ENCODE results near the gene GIMAP8.

Gene GIMAP8

DNA sequence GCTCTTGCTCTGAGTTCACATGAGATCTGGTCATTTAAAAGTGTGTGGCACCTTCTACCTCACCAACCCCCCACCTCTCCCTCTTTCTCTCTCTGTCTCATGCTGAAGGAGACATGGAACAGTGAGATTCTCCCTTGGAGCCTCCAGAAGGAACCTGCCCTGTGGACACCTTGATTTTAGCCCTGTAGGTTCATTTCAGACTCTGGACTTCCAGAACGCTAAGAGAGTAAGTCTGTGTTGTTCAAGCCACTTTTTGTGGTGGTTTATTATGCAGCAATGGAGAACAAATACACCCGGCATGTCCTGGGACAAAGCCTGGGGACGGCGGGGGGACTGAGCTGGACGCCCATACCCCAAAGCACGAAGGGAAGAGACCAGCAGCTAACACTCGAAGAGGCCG, 20.7 kb upstream of the GIMAP8 start:
- Histone ChIP-seq H3K27ac (ENCODE audit: low read depth, low read length) (no peak overlapping the region), H3K36me3 (ENCODE audit: insufficient read depth, low read length) (no peaks in the 10 kb centered on the region), H3K9me3 (ENCODE audit: insufficient read depth, low read depth, low read length) (no peaks in the 10 kb centered on the region), H3K9ac (ENCODE audit: low read depth, low read length) (no peak overlapping the region), H3K4me1 (ENCODE audit: insufficient read depth, low read length) (peaks cover 16% of the 10 kb centered on the region), H3K4me3 (ENCODE audit: low read length) (no peak overlapping the region), H3K27me3 (ENCODE audit: insufficient read depth, low read length) (no peaks in the 10 kb centered on the region)
- WGBS = 94% methylated on average over 7 of the region's 8 CpGs

DNA sequence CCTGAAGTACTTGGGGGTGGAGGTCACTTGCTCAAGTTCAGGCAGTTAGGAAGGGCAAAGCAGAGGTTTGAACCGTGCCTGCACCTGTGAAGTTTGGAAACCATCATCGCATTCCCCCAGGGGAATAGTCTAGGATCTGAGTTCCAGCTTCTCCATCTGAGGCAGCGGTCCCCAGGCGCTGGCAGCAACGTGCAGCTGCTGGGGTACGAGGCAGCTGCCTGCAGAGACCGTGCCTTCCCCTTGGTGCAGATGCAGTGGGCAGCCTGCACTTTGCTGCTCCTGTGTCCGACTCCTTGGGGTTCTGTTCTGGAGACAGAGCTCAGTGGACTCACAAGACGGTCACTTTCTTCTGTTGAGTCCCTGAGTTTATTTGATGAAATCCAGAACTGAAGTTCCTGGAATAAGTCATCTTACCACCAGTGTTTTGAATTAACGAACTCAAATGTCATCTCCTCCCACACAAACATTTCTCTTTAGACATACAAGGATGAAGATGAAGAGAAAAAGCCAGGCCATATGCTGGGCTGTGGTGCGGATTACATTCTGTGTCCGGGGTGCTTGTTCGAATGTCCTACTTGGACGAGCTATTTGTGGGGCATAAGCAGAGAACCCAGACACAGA, 19.9 kb upstream of the GIMAP8 start:
- no peak overlapping the region for H3K4me3 ChIP-seq (ENCODE audit: low read length)
- H3K27me3 ChIP-seq (ENCODE audit: insufficient read depth, low read length) = no peaks in the 10 kb centered on the region
- no peaks in the 10 kb centered on the region for H3K9me3 ChIP-seq (ENCODE audit: insufficient read depth, low read depth, low read length)
- no peak overlapping the region for H3K27ac ChIP-seq (ENCODE audit: low read depth, low read length)
- WGBS = 89% methylated on average over 14 of the region's 14 CpGs
- H3K4me1 ChIP-seq (ENCODE audit: insufficient read depth, low read length) = peaks cover 16% of the 10 kb centered on the region
- no peaks in the 10 kb centered on the region for H3K36me3 ChIP-seq (ENCODE audit: insufficient read depth, low read length)
- no peak overlapping the region for H3K9ac ChIP-seq (ENCODE audit: low read depth, low read length)

DNA sequence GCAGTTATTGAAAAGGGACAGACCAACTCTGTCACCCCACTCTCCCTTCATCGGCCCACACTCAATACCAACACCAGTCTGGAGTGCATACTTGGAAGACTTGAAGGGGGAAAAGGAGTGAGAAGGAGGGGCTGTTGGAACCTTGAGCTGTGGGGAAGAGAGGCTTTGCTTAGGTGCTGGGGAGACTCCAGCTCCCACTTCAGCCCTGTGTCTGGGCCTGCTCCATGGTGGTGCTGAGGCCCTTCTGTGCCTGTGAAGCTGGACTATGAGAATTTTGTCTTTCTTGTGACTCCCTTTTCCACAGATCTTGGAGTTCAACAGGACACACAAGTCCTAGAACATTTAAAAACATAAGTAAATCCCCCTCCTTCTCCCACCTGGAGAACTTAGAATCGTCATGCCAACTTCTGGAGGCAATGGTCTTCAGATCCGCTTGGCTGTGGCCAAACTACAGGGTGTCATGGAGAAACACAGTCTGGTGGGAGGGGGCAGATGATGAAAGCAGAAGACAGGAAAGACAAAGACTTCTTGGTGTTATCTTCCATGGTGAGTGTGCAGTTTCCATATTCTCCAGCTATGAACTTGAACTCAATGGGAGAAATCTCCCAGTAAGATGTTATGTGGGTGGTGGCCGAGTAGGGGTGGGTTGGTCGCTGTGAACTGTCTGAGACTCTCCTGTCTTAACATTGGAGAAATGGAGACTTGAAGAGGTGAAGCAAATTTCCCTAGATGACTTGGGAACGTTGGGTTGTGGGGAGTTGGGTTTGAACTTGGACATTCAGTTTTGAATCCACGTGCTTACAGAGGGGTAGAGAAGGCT, 18.4 kb upstream of the GIMAP8 start:
- no peak overlapping the region for H3K27ac ChIP-seq (ENCODE audit: low read depth, low read length)
- no peak overlapping the region for H3K4me3 ChIP-seq (ENCODE audit: low read length)
- no peak overlapping the region for H3K9ac ChIP-seq (ENCODE audit: low read depth, low read length)
- H3K9me3 ChIP-seq (ENCODE audit: insufficient read depth, low read depth, low read length) = no peaks in the 10 kb centered on the region
- peaks cover 16% of the 10 kb centered on the region for H3K4me1 ChIP-seq (ENCODE audit: insufficient read depth, low read length)
- no peaks in the 10 kb centered on the region for H3K27me3 ChIP-seq (ENCODE audit: insufficient read depth, low read length)
- 91% methylated on average over 6 of the region's 7 CpGs for WGBS
- H3K36me3 ChIP-seq (ENCODE audit: insufficient read depth, low read length) = no peaks in the 10 kb centered on the region

DNA sequence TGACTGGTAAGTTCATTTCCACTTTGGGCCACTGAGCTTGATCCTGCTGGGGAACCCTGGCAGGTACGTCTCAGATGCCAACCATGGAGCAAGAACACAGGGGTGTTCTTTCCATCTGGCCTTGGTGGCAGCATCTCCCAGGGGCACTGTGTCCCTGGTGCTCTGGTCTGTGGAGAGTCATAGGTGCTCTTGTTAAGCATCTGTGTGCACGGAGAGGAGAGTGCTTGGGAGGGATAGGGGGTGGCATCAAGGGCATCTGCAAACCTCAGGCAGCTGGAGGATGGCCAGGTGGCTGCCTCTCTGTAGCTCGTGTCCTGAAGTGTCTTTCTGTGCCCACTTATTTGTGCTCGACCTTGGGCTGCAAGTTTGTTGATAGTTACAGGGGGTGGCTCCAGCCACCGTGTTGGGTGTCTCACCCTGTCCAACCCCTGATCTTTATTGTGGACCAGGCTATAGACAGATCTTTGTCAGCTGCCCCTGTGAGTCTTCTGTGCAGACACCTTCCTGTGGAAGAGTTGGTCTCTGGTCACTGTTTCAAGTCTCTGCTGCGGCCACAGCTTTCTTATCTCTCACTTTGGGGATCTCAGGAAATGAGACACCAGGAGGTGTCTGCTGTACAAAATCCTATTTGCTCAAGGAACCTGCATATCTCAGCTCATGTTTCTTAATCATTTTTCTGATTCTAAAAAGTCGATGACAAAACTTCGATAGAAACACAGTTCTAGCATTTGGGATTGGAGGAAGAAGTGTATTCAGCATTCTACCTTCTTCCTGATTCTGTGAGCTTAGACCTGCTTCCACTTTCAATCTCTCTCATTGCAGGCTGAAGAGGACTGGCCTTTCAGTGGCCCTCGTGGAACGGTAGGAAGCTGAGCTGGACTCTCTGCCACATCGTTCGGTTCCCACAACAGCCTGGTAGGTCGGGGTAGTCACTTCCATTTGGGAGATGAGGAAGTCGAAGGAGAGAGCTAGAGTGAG, 17.2 kb upstream of the GIMAP8 start:
- no peaks in the 10 kb centered on the region for H3K9me3 ChIP-seq (ENCODE audit: insufficient read depth, low read depth, low read length)
- no peaks in the 10 kb centered on the region for H3K36me3 ChIP-seq (ENCODE audit: insufficient read depth, low read length)
- no peak overlapping the region for H3K27ac ChIP-seq (ENCODE audit: low read depth, low read length)
- H3K4me3 ChIP-seq (ENCODE audit: low read length) = no peak overlapping the region
- no peak overlapping the region for H3K9ac ChIP-seq (ENCODE audit: low read depth, low read length)
- H3K4me1 ChIP-seq (ENCODE audit: insufficient read depth, low read length) = peaks cover 11% of the 10 kb centered on the region
- H3K27me3 ChIP-seq (ENCODE audit: insufficient read depth, low read length) = no peaks in the 10 kb centered on the region
- WGBS = 86% methylated on average over 12 of the region's 14 CpGs

DNA sequence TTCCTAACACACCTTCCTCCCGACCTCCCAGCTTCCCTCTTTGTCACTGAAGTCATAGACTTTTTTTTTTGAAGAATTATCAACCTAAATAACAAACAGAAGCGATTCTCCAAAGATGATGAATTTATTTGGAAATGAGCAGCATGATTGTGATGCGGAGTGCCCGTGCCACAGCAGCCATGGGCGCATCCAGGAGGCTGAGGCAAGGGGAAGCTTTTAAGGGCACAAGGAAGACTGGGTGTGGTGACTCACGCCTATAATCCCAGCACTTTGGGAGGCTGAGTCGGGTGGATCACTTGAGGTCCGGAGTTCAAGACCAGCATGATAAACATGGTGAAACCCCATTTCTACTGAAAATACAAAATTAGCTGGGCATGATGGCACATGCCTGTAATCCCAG, 16.2 kb upstream of the GIMAP8 start:
- peaks cover 2% of the 10 kb centered on the region for H3K4me1 ChIP-seq (ENCODE audit: insufficient read depth, low read length)
- H3K27ac ChIP-seq (ENCODE audit: low read depth, low read length) = no peak overlapping the region
- H3K27me3 ChIP-seq (ENCODE audit: insufficient read depth, low read length) = no peaks in the 10 kb centered on the region
- no peak overlapping the region for H3K9ac ChIP-seq (ENCODE audit: low read depth, low read length)
- no peaks in the 10 kb centered on the region for H3K9me3 ChIP-seq (ENCODE audit: insufficient read depth, low read depth, low read length)
- no peaks in the 10 kb centered on the region for H3K36me3 ChIP-seq (ENCODE audit: insufficient read depth, low read length)
- no peak overlapping the region for H3K4me3 ChIP-seq (ENCODE audit: low read length)
- WGBS = 76% methylated on average over 8 of the region's 8 CpGs

DNA sequence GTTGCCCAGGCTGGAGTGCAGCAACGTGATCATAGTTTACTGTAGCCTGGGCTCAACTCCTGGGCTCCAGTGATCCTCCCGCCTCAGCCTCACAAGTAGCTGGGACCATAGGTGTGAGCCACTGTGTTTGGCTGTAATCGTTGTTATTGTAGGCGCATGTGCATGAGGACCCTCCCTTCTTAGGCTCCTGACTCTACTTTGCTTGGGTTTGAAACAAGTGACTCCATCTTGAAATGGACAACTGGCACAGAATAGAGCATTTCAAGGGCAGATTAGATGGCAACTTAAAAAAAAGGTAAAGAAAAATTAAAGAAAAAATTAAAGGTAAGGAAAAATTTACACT, 15.4 kb upstream of the GIMAP8 start:
- Histone ChIP-seq H3K36me3 (ENCODE audit: insufficient read depth, low read length) (no peaks in the 10 kb centered on the region), H3K27me3 (ENCODE audit: insufficient read depth, low read length) (0 out of 2 replicates have a peak, but pooled peaks cover 7% of the 10 kb centered on the region), H3K9me3 (ENCODE audit: insufficient read depth, low read depth, low read length) (no peaks in the 10 kb centered on the region), H3K4me1 (ENCODE audit: insufficient read depth, low read length) (no peaks in the 10 kb centered on the region), H3K4me3 (ENCODE audit: low read length) (no peak overlapping the region), H3K9ac (ENCODE audit: low read depth, low read length) (no peak overlapping the region), H3K27ac (ENCODE audit: low read depth, low read length) (no peak overlapping the region)
- WGBS = 90% methylated on average over 4 of the region's 4 CpGs

DNA sequence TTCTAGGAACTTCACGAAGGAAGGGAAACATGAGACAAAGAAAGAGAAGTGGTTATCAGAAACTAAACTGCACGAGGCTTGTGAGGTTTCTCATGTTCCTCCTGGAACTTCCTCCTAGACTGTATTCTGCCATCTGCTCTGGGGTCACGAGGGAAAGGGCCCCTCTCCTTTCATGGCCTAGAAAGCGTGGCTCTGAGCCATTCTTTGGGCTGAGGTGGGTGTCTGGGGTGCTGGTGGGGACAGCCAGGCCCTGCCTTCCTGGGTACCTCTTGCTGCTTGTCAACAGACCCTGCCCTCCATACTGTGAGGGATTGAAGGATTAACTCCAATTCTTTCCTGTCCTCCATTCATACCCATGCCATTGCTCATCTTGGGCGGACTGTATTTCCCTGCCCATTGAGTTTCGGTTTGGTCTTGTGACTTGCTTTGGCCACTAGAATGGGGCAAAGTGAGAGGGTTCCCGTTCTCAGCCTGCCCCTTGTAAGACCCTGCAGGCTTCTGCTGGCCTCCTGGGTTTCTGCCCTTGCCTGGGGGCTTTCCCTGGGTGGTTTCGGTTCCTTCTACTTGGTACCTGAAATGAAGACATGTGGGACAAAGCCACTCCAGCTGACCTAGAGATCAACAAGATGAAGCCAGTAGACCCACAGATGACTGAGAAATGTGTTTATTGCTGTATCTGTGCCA, 14.9 kb upstream of the GIMAP8 start:
- Histone ChIP-seq H3K9ac (ENCODE audit: low read depth, low read length) (no peak overlapping the region), H3K36me3 (ENCODE audit: insufficient read depth, low read length) (no peaks in the 10 kb centered on the region), H3K9me3 (ENCODE audit: insufficient read depth, low read depth, low read length) (no peaks in the 10 kb centered on the region), H3K4me1 (ENCODE audit: insufficient read depth, low read length) (no peaks in the 10 kb centered on the region), H3K4me3 (ENCODE audit: low read length) (no peak overlapping the region), H3K27ac (ENCODE audit: low read depth, low read length) (no peak overlapping the region), H3K27me3 (ENCODE audit: insufficient read depth, low read length) (0 out of 2 replicates have a peak, but pooled peaks cover 7% of the 10 kb centered on the region)
- WGBS = 94% methylated on average over 8 of the region's 8 CpGs

DNA sequence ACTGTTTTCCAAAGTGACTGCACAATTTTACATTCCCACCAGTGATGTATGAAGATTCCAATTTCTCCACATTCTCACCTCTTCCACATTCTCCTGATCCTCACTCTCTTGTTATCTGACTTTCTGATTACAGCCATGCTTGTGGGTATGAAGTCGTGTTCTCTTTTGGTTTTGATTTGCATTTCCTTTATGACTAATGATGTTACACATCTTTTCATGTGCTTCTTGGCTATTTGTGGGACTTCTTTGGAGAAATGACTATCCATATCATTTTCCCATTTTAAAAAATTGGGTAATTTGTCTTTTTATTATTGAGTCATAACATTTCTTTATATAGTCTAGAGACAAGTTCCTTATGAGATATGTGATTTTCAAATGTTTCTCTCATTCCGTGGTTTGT, 10.5 kb upstream of the GIMAP8 start:
- Histone ChIP-seq H3K27me3 (ENCODE audit: insufficient read depth, low read length) (0 out of 2 replicates have a peak, but pooled peaks cover 7% of the 10 kb centered on the region), H3K9ac (ENCODE audit: low read depth, low read length) (no peak overlapping the region), H3K4me3 (ENCODE audit: low read length) (no peak overlapping the region), H3K9me3 (ENCODE audit: insufficient read depth, low read depth, low read length) (peaks cover 7% of the 10 kb centered on the region; the same call in 1 of the 2 replicates), H3K4me1 (ENCODE audit: insufficient read depth, low read length) (no peaks in the 10 kb centered on the region), H3K36me3 (ENCODE audit: insufficient read depth, low read length) (no peaks in the 10 kb centered on the region), H3K27ac (ENCODE audit: low read depth, low read length) (no peak overlapping the region)
- no CpG with 5 or more reads among the region's 2 CpGs for WGBS

DNA sequence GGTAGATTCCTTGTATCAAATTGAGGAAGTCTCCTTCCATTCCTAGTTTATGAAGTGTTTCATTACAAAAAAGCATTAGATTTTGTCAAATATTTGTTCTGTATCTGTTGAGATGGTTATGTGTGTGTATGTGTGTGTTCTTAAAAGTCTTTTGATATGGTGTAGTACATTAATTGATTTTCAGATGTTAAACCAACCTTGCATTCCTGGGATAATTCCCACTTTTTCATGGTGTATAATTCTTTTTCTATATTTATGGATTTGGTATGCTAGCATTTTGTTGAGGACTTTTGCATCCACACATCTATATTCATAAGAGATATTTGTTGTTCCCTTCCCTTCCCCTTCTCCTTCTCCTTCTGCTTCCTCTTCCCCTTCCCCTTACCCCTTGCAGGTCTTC, 8.9 kb upstream of the GIMAP8 start:
- Histone ChIP-seq H3K9me3 (ENCODE audit: insufficient read depth, low read depth, low read length) (peaks cover 7% of the 10 kb centered on the region; the same call in 1 of the 2 replicates), H3K36me3 (ENCODE audit: insufficient read depth, low read length) (no peaks in the 10 kb centered on the region), H3K9ac (ENCODE audit: low read depth, low read length) (no peak overlapping the region), H3K4me1 (ENCODE audit: insufficient read depth, low read length) (no peaks in the 10 kb centered on the region), H3K27ac (ENCODE audit: low read depth, low read length) (no peak overlapping the region), H3K27me3 (ENCODE audit: insufficient read depth, low read length) (0 out of 2 replicates have a peak, but pooled peaks cover 7% of the 10 kb centered on the region), H3K4me3 (ENCODE audit: low read length) (no peak overlapping the region)

DNA sequence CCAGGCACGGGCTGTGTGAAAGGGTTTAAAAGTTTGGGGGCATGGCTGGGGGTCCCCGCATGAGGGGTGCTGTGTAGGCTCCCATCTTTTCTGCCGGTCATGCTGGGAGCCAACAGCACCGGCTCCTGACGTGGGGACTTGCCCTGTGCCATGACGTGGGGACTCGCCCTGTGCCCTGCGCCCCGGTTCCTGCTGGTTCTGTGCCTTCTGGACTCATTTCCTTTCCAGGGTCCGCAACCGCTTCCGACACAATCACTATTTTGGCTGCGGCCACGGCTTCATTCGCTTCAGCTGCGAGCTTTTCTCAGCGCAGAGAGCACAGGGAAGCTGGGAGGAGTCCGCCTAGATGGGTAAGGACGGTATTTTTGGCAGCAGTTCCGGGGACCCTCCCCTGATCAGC, 7.6 kb upstream of the GIMAP8 start:
- H3K9me3 ChIP-seq (ENCODE audit: insufficient read depth, low read depth, low read length) = peaks cover 7% of the 10 kb centered on the region; the same call in 1 of the 2 replicates
- H3K9ac ChIP-seq (ENCODE audit: low read depth, low read length) = no peak overlapping the region
- WGBS = 93% methylated on average over 20 of the region's 20 CpGs
- no peak overlapping the region for H3K27ac ChIP-seq (ENCODE audit: low read depth, low read length)
- no peaks in the 10 kb centered on the region for H3K4me1 ChIP-seq (ENCODE audit: insufficient read depth, low read length)
- 0 out of 2 replicates have a peak, but pooled peaks cover 7% of the 10 kb centered on the region for H3K27me3 ChIP-seq (ENCODE audit: insufficient read depth, low read length)
- no peaks in the 10 kb centered on the region for H3K36me3 ChIP-seq (ENCODE audit: insufficient read depth, low read length)
- no peak overlapping the region for H3K4me3 ChIP-seq (ENCODE audit: low read length)

All from HUES64 (cell line).